Liver (tissue), 9 donors: ENCODE data around the gene XYLT1. TPM values are rescaled to one million over a fixed set of nuclear protein-coding genes. Genes with fewer than 3 reads are reported as not detected.
"Not testable (repeated sequence)": the region's sequence is repeated elsewhere in the genome, so short reads cannot be mapped to it uniquely, and the experiment has no call there.

Experiments
- DNase-seq: peaks from one replicate; pipeline ENCODE4 v3.0.0-alpha.2; 2017; ENCODE audit warnings: low spot score
- H3K27ac ChIP-seq, 2 donors: one replicate each; pipeline ENCODE4 v1.7.0; 2013; ENCODE audit warnings: inconsistent platforms in 2 of 2, low read length in 2 of 2, control low read depth in 1 of 2, low read depth in 1 of 2, mild to moderate bottlenecking in 1 of 2
- H3K27me3 ChIP-seq, 4 donors: one replicate each; pipeline versions ENCODE4 v1.6.1 to v1.7.0; 2013; ENCODE audit warnings: low read length in 3 of 4, inconsistent platforms in 1 of 4, mild to moderate bottlenecking in 1 of 4, moderate library complexity in 1 of 4; ENCODE audit not compliant: control insufficient read depth in 4 of 4, insufficient read depth in 4 of 4
- H3K36me3 ChIP-seq, 4 donors: one replicate each; pipeline versions ENCODE4 v1.6.1 to v1.7.0; 2013; ENCODE audit warnings: low read length in 3 of 4, mild to moderate bottlenecking in 3 of 4, low read depth in 1 of 4, moderate library complexity in 1 of 4; ENCODE audit not compliant: control insufficient read depth in 4 of 4, insufficient read depth in 3 of 4
- H3K4me1 ChIP-seq, 4 donors: one replicate each; pipeline versions ENCODE4 v1.6.1 to v1.7.0; 2013; ENCODE audit warnings: low read length in 3 of 4, mild to moderate bottlenecking in 3 of 4, moderate library complexity in 1 of 4; ENCODE audit not compliant: control insufficient read depth in 4 of 4, insufficient read depth in 4 of 4
- H3K4me3 ChIP-seq, 3 donors: one replicate each; pipeline versions ENCODE4 v1.6.1 to v1.7.0; 2013; ENCODE audit warnings: low read length in 3 of 3, control low read depth in 1 of 3, low read depth in 1 of 3, mild to moderate bottlenecking in 1 of 3
- H3K9ac ChIP-seq, 2 donors: one replicate each; pipeline ENCODE4 v1.7.0; 2013; ENCODE audit warnings: low read length in 2 of 2, mild to moderate bottlenecking in 2 of 2, moderate library complexity in 2 of 2, control low read depth in 1 of 2, low read depth in 1 of 2
- H3K9me3 ChIP-seq, 4 donors: one replicate each; pipeline versions ENCODE4 v1.6.1 to v1.7.0; 2013; ENCODE audit warnings: low read length in 3 of 4; ENCODE audit not compliant: control insufficient read depth in 4 of 4
- EGR1 ChIP-seq, 2 donors: IDR thresholded peaks; 2 replicates each; pipeline ENCODE4 v1.6.1; 2016 to 2018; ENCODE audit warnings: antibody characterized with exemption in 2 of 2, low read depth in 2 of 2
- FOXA1 ChIP-seq: IDR thresholded peaks from 2 replicates; pipeline ENCODE4 v1.6.1; 2016; ENCODE audit warnings: antibody characterized with exemption
- FOXA2 ChIP-seq: IDR thresholded peaks from 2 replicates; pipeline ENCODE4 v1.6.1; 2016; ENCODE audit warnings: antibody characterized with exemption
- GABPA ChIP-seq, 2 donors: IDR thresholded peaks in 1 of 2; conservative IDR thresholded peaks in 1 of 2; 2 replicates each; pipeline ENCODE4 v1.6.1; 2016; ENCODE audit warnings: antibody characterized with exemption in 2 of 2, mild to moderate bottlenecking in 1 of 2, moderate library complexity in 1 of 2
- HNF4A ChIP-seq, 2 donors: conservative IDR thresholded peaks; 2 replicates each; pipeline ENCODE4 v1.6.1; 2016; ENCODE audit warnings: antibody characterized with exemption in 2 of 2, mild to moderate bottlenecking in 2 of 2
- HNF4G ChIP-seq: IDR thresholded peaks from 2 replicates; pipeline ENCODE4 v1.6.1; 2016; ENCODE audit warnings: antibody characterized with exemption
- JUND ChIP-seq, 2 donors: IDR thresholded peaks; 2 replicates each; pipeline ENCODE4 v1.6.1; 2016; ENCODE audit warnings: antibody characterized with exemption in 2 of 2
- MAX ChIP-seq: IDR thresholded peaks from 2 replicates; pipeline ENCODE4 v1.6.1; 2016; ENCODE audit warnings: antibody characterized with exemption
- NR2F2 ChIP-seq: IDR thresholded peaks from 2 replicates; pipeline ENCODE4 v1.6.1; 2016; ENCODE audit warnings: antibody characterized with exemption
- RAD21 ChIP-seq, 2 donors: IDR thresholded peaks; 2 replicates each; pipeline ENCODE4 v1.6.1; 2016; ENCODE audit warnings: antibody characterized with exemption in 2 of 2, mild to moderate bottlenecking in 2 of 2
- RXRA ChIP-seq, 2 donors: IDR thresholded peaks; 2 replicates each; pipeline ENCODE4 v1.6.1; 2017 to 2018; ENCODE audit warnings: antibody characterized with exemption in 2 of 2, mild to moderate bottlenecking in 1 of 2
- SP1 ChIP-seq: IDR thresholded peaks from 2 replicates; pipeline ENCODE4 v1.6.1; 2018; ENCODE audit warnings: antibody characterized with exemption, mild to moderate bottlenecking
- TAF1 ChIP-seq: conservative IDR thresholded peaks from 2 replicates; pipeline ENCODE4 v1.6.1; 2016; ENCODE audit warnings: antibody characterized with exemption, mild to moderate bottlenecking
- ZBTB33 ChIP-seq: IDR thresholded peaks from 2 replicates; pipeline ENCODE4 v1.6.1; 2016; ENCODE audit warnings: antibody characterized with exemption
- WGBS: extraction: QIAGEN DNeasy Blood & Tissue Kit; methylation state at CpG from one replicate; pipeline ENCODE4 v1.1.7; 2013; 5-methylcytosine and 5-hydroxymethylcytosine counted together
- polyA plus RNA-seq, 2 donors: library from polyadenylated mRNA; stranded (reverse) in 1 of 2; unstranded in 1 of 2; fragments of 200-250 nt in 1 of 2; fragments of >200 nt in 1 of 2; fragmentation: Nextera tagmentation in 1 of 2; extraction: Ambion mirVana in 1 of 2; gene quantifications; one replicate each; pipeline versions ENCODE4 v1.2.1 to v1.2.3, GENCODE V29; 2013 to 2015
- total RNA-seq, 2 donors: library from RNA; depleted of rRNA; stranded (reverse); fragments of >200 nt; gene quantifications; one replicate each; pipeline ENCODE4 v1.2.3, GENCODE V29; 2014
- TF ChIP-seq, protein P1 (sequence below): IDR thresholded peaks from 2 replicates; pipeline ENCODE4 v1.6.1; 2016; ENCODE audit warnings: antibody characterized with exemption
- TF ChIP-seq, protein P2 (sequence below): fragments of 150-350 bp; IDR thresholded peaks from 2 replicates; pipeline ENCODE4 v1.5.1; 2017; ENCODE audit warnings: improper control_type of control experiment, low read depth, low read length; ENCODE audit not compliant: missing input control
- TF ChIP-seq, protein P3 (sequence below): IDR thresholded peaks from 2 replicates; pipeline ENCODE4 v1.6.1; 2016; ENCODE audit warnings: antibody characterized with exemption, mild to moderate bottlenecking
- donor health status: healthy.
- donor health status: healthy.
- donor health status: healthy.
- donor health status: healthy.
- donor health status: healthy.

Gene XYLT1
- total and polyA plus RNA-seq, 4 donors = 0.25 to 2.3 (median 0.53) TPM

GRCh38 chr16:17482341-17482740 lies 11.6 kb upstream of the XYLT1 start:
- H3K36me3 ChIP-seq, H3K4me1 ChIP-seq, DNase-seq, H3K9me3 ChIP-seq, H3K27ac ChIP-seq, H3K9ac ChIP-seq, H3K4me3 ChIP-seq: not testable (repeated sequence)
- 90% methylated on average over 4 of the region's 4 CpGs for WGBS
- peaks cover 0 to 11% (median 3%) of the 10 kb centered on the region in 4 donors for H3K27me3 ChIP-seq

DNA sequence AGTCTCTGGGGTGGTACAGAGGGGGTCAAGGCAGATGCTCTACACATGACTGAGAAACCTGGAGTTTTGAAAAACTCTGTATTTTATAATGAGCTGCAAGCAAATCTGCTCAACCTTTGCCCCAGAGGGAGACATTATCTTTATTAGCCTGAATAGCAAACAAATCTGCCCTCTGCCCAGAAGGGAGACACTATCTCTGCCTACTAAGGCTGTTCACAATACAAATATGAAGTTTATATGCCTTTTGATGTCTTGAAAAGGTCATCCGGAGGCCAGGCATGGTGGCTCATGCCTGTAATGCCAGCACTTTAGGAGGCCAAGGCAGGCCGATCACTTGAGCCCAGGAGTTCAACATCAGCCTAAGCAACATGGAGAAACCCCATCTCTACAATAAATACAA lies 11.0 kb upstream of the XYLT1 start:
- peaks cover 0 to 11% (median 3%) of the 10 kb centered on the region in 4 donors for H3K27me3 ChIP-seq
- DNase-seq = no peak
- no peaks in the 10 kb centered on the region for H3K4me1 ChIP-seq
- no peak overlapping the region for H3K9ac ChIP-seq
- H3K27ac ChIP-seq = no peak overlapping the region
- WGBS = 68% methylated on average over 2 of the region's 2 CpGs
- no peak overlapping the region for H3K4me3 ChIP-seq
- no peaks in the 10 kb centered on the region for H3K36me3 ChIP-seq
- H3K9me3 ChIP-seq = peaks cover 0 to 1% (median 0%) of the 10 kb centered on the region in 4 donors
- TF ChIP-seq EGR1 (IDR thresholded peaks at IDR 0.05; ENCODE audit: low read depth in 2 of 2) = no peak
- TF ChIP-seq, protein P1, sequence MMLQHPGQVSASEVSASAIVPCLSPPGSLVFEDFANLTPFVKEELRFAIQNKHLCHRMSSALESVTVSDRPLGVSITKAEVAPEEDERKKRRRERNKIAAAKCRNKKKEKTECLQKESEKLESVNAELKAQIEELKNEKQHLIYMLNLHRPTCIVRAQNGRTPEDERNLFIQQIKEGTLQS = no peak
- TF ChIP-seq ZBTB33 = no peak
- no peak for TF ChIP-seq TAF1
- no peak for TF ChIP-seq MAX
- no peak for TF ChIP-seq RAD21 (IDR thresholded peaks at IDR 0.05)
- TF ChIP-seq SP1 = no peak
- TF ChIP-seq, protein P2, sequence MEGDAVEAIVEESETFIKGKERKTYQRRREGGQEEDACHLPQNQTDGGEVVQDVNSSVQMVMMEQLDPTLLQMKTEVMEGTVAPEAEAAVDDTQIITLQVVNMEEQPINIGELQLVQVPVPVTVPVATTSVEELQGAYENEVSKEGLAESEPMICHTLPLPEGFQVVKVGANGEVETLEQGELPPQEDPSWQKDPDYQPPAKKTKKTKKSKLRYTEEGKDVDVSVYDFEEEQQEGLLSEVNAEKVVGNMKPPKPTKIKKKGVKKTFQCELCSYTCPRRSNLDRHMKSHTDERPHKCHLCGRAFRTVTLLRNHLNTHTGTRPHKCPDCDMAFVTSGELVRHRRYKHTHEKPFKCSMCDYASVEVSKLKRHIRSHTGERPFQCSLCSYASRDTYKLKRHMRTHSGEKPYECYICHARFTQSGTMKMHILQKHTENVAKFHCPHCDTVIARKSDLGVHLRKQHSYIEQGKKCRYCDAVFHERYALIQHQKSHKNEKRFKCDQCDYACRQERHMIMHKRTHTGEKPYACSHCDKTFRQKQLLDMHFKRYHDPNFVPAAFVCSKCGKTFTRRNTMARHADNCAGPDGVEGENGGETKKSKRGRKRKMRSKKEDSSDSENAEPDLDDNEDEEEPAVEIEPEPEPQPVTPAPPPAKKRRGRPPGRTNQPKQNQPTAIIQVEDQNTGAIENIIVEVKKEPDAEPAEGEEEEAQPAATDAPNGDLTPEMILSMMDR = no peak
- TF ChIP-seq HNF4A (conservative IDR thresholded peaks at IDR 0.05) = no peak
- no peak for TF ChIP-seq NR2F2
- TF ChIP-seq RXRA (IDR thresholded peaks at IDR 0.05) = no peak
- no peak for TF ChIP-seq JUND (IDR thresholded peaks at IDR 0.05)
- TF ChIP-seq FOXA1 = no peak
- no peak for TF ChIP-seq FOXA2
- no peak for TF ChIP-seq GABPA (IDR thresholded peaks at IDR 0.05 in 1 of 2, conservative IDR thresholded peaks at IDR 0.05 in 1 of 2)
- TF ChIP-seq, protein P3, sequence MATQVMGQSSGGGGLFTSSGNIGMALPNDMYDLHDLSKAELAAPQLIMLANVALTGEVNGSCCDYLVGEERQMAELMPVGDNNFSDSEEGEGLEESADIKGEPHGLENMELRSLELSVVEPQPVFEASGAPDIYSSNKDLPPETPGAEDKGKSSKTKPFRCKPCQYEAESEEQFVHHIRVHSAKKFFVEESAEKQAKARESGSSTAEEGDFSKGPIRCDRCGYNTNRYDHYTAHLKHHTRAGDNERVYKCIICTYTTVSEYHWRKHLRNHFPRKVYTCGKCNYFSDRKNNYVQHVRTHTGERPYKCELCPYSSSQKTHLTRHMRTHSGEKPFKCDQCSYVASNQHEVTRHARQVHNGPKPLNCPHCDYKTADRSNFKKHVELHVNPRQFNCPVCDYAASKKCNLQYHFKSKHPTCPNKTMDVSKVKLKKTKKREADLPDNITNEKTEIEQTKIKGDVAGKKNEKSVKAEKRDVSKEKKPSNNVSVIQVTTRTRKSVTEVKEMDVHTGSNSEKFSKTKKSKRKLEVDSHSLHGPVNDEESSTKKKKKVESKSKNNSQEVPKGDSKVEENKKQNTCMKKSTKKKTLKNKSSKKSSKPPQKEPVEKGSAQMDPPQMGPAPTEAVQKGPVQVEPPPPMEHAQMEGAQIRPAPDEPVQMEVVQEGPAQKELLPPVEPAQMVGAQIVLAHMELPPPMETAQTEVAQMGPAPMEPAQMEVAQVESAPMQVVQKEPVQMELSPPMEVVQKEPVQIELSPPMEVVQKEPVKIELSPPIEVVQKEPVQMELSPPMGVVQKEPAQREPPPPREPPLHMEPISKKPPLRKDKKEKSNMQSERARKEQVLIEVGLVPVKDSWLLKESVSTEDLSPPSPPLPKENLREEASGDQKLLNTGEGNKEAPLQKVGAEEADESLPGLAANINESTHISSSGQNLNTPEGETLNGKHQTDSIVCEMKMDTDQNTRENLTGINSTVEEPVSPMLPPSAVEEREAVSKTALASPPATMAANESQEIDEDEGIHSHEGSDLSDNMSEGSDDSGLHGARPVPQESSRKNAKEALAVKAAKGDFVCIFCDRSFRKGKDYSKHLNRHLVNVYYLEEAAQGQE = no peak
- TF ChIP-seq HNF4G = no peak

DNA sequence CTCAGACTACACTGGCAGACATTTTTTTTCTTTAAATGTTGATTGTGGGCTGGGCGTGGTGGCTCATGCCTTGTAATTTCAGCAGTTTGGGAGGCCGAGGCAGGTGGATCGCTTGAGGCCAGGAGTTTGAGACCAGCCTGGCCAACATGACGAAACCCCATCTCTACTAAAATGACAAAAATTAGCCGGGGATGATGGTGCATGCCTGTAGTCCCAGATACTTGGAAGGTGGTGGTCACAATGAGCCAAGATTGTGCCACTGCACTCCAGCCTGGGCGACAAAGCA lies 6.4 kb upstream of the XYLT1 start:
- not testable (repeated sequence) for H3K4me3 ChIP-seq, H3K4me1 ChIP-seq, H3K9ac ChIP-seq, H3K36me3 ChIP-seq, H3K27ac ChIP-seq, H3K9me3 ChIP-seq, DNase-seq
- peaks cover 0 to 14% (median 5%) of the 10 kb centered on the region in 4 donors for H3K27me3 ChIP-seq
- WGBS = 80% methylated on average over 6 of the region's 6 CpGs
